Measurements from ENCODE around the gene ZFAND2A. TPM values are rescaled to one million over a fixed set of nuclear protein-coding genes. Genes with fewer than 3 reads are reported as not detected.
"Not testable (repeated sequence)": the region's sequence is repeated elsewhere in the genome, so short reads cannot be mapped to it uniquely, and the experiment has no call there.

ZFAND2A gene
- total RNA-seq, 2 experiments from 2014 or later: 31.3 to 33.2 TPM

GRCh38 chr7:1121476-1121875, 38.5 kb downstream of the ZFAND2A start:
- no peak overlapping the region for H3K4me3 Mint-ChIP-seq
- peaks cover 3% of the 10 kb centered on the region for H3K36me3 Mint-ChIP-seq
- DNase-seq (no peak), ATAC-seq (ENCODE audit: low read depth) (no peak)
- H3K9me3 Mint-ChIP-seq: no peaks in the 10 kb centered on the region
- H3K27me3 Mint-ChIP-seq: no peaks in the 10 kb centered on the region
- no peak overlapping the region for H3K27ac Mint-ChIP-seq
- peaks cover 11% of the 10 kb centered on the region for H3K4me1 Mint-ChIP-seq
- POLR2A ChIA-PET: no interaction called here

DNA sequence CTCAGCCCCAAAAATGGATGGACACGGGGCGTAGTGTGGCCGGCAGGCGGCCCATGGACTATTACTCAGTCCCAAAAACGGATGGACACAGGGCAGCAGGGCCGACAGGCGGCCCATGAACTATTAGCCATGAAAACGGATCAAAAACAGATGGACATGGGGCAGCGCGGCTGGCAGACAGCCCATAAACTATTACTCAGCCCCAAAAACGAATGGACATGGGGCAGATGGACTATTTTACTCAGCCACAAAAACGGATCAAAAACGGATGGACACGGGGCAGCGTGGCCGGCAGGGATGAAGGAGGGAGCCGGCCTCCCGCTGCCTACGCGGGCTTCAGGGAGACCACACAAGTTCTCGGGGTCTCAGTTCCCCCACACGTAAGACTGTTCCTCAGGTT, 39.2 kb downstream of the ZFAND2A start:
- H3K36me3 Mint-ChIP-seq: peaks cover 3% of the 10 kb centered on the region
- no peaks in the 10 kb centered on the region for H3K27me3 Mint-ChIP-seq
- DNase-seq (no peak), ATAC-seq (ENCODE audit: low read depth) (no peak)
- no peak overlapping the region for H3K4me3 Mint-ChIP-seq
- H3K4me1 Mint-ChIP-seq: peaks cover 11% of the 10 kb centered on the region
- H3K9me3 Mint-ChIP-seq: peaks cover 2% of the 10 kb centered on the region
- H3K27ac Mint-ChIP-seq: no peak overlapping the region
- POLR2A ChIA-PET: no interaction called here

DNA sequence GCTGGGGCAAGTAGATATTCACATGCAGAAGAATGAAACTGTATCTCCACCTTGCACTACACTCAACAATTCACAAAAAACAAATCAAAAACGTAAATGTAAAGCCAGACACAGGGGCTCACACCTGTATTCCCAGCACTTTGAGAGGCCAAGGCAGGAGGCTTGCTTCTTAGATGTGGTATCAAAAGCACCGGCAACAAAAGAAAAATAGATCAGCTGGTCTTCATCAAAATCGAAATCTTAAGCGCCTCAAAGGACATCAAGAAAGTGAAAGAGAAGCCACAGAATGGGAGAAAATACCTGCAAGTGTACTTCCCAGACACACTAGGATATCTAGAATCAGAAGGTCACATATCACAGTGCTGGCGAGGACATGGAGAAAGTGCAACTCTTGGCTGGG, 40.8 kb downstream of the ZFAND2A start:
- Mint-ChIP-seq H3K36me3 (peaks cover 3% of the 10 kb centered on the region), H3K4me3 (peak overlapping the region; percentile 35), H3K27me3 (no peaks in the 10 kb centered on the region), H3K27ac (peak overlapping the region; percentile 46), H3K9me3 (peaks cover 3% of the 10 kb centered on the region), H3K4me1 (peaks cover 13% of the 10 kb centered on the region)
- POLR2A ChIA-PET: no interaction called here
- ATAC-seq (ENCODE audit: low read depth) (no peak), DNase-seq (no peak)

DNA sequence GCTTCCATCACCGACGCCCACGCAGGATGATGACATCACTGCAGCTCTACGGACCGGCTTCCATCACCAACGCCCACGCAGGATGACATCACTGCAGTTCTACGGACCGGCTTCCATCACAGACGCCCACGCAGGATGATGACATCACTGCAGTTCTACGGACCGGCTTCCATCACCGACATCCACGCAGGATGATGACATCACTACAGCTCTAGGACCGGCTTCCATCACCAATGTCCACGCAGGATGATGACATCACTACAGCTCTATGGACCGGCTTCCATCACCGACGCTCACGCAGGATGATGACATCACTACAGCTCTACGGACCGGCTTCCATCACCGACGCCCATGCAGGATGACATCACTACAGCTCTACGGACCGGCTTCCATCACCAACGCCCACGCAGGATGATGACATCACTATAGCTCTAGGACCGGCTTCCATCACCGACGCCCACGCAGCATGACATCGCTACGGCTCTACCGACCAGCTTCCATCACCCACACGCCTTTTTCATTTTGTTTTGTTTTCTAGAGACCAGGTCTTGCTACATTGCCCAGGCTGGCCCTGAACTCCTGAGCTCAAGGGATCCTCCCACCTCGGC, 42.6 kb downstream of the ZFAND2A start:
- Mint-ChIP-seq H3K27ac (no peak overlapping the region), H3K27me3 (no peaks in the 10 kb centered on the region), H3K9me3 (peaks cover 3% of the 10 kb centered on the region), H3K36me3 (peaks cover 3% of the 10 kb centered on the region), H3K4me3 (no peak overlapping the region), H3K4me1 (peaks cover 13% of the 10 kb centered on the region)
- POLR2A ChIA-PET: no interaction called here
- DNase-seq: no peak
- ATAC-seq (ENCODE audit: low read depth): no peak

GRCh38 chr7:1116383-1117008, 43.5 kb downstream of the ZFAND2A start:
- DNase-seq; H3K9me3 Mint-ChIP-seq; ATAC-seq (ENCODE audit: low read depth); POLR2A ChIA-PET; H3K27me3 Mint-ChIP-seq; H3K4me3 Mint-ChIP-seq; H3K27ac Mint-ChIP-seq; H3K36me3 Mint-ChIP-seq: not testable (repeated sequence)
- H3K4me1 Mint-ChIP-seq: peaks cover 13% of the 10 kb centered on the region

GRCh38 chr7:1115171-1116045, 44.6 kb downstream of the ZFAND2A start:
- not testable (repeated sequence) for H3K27ac Mint-ChIP-seq; H3K27me3 Mint-ChIP-seq; H3K9me3 Mint-ChIP-seq; H3K36me3 Mint-ChIP-seq; DNase-seq; ATAC-seq (ENCODE audit: low read depth); H3K4me3 Mint-ChIP-seq
- POLR2A ChIA-PET: interaction anchor here (0.7 kb wide), 1 partner anchor 55 kb away, joined by 4 read pairs; no protein-coding TSS in a partner anchor
- peaks cover 13% of the 10 kb centered on the region for H3K4me1 Mint-ChIP-seq

- H3K27me3 Mint-ChIP-seq: no peaks in the 10 kb centered on the region
- H3K36me3 Mint-ChIP-seq: peaks cover 3% of the 10 kb centered on the region
- DNase-seq (no peak), ATAC-seq (ENCODE audit: low read depth) (no peak)
- H3K4me1 Mint-ChIP-seq: peaks cover 13% of the 10 kb centered on the region
- H3K27ac Mint-ChIP-seq: no peak overlapping the region
- peaks cover 3% of the 10 kb centered on the region for H3K9me3 Mint-ChIP-seq
- POLR2A ChIA-PET: no interaction called here
- H3K4me3 Mint-ChIP-seq: no peak overlapping the region
Observed at GRCh38 chr7:1114505-1114904, 45.5 kb downstream of the ZFAND2A start.

DNA sequence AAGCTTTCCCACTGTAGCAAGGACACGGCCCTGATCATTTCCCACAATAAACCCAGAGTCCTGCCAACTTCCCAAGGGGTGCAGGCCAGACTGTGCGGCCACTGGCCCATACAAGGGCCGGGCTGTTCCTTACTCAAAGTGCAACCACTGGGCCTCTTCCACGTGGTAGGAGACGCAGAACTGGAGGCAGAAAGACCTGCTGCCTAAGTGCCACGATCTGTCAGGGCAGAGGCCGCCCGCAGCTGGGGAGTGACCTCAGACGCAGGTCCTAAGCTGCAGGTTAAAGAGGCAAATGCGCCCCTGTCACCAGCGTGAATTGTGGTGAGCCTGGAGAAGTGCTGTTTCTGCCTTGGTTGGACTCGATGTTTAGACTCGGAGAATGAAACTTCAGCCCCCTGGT, 45.9 kb downstream of the ZFAND2A start:
- Mint-ChIP-seq H3K27me3 (no peaks in the 10 kb centered on the region), H3K36me3 (peaks cover 3% of the 10 kb centered on the region), H3K4me3 (no peak overlapping the region), H3K4me1 (peaks cover 8% of the 10 kb centered on the region), H3K27ac (no peak overlapping the region), H3K9me3 (peaks cover 3% of the 10 kb centered on the region)
- POLR2A ChIA-PET: no interaction called here
- ATAC-seq (ENCODE audit: low read depth): no peak
- no peak for DNase-seq

DNA sequence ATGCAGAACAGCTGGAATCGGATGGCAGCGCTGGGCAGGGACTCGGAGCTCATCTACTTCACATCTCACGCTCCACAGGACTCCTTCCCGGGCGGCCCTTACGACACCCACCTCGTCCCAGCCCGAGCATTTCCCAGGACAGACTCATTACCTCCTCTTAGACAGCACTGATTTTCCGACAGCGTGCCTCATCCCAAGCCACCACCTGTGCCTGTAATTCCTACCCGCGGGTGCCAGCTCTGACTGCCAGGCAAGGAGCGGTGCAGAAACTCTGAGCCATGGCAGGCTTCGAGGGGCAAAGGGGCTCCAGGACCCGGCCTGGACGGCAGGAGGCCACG, 46.5 kb downstream of the ZFAND2A start:
- peaks cover 3% of the 10 kb centered on the region for H3K36me3 Mint-ChIP-seq
- DNase-seq: no peak
- no peak for ATAC-seq (ENCODE audit: low read depth)
- H3K27me3 Mint-ChIP-seq: no peaks in the 10 kb centered on the region
- POLR2A ChIA-PET: no interaction called here
- H3K9me3 Mint-ChIP-seq: peaks cover 3% of the 10 kb centered on the region
- peaks cover 7% of the 10 kb centered on the region for H3K4me1 Mint-ChIP-seq
- no peak overlapping the region for H3K27ac Mint-ChIP-seq
- H3K4me3 Mint-ChIP-seq: no peak overlapping the region

DNA sequence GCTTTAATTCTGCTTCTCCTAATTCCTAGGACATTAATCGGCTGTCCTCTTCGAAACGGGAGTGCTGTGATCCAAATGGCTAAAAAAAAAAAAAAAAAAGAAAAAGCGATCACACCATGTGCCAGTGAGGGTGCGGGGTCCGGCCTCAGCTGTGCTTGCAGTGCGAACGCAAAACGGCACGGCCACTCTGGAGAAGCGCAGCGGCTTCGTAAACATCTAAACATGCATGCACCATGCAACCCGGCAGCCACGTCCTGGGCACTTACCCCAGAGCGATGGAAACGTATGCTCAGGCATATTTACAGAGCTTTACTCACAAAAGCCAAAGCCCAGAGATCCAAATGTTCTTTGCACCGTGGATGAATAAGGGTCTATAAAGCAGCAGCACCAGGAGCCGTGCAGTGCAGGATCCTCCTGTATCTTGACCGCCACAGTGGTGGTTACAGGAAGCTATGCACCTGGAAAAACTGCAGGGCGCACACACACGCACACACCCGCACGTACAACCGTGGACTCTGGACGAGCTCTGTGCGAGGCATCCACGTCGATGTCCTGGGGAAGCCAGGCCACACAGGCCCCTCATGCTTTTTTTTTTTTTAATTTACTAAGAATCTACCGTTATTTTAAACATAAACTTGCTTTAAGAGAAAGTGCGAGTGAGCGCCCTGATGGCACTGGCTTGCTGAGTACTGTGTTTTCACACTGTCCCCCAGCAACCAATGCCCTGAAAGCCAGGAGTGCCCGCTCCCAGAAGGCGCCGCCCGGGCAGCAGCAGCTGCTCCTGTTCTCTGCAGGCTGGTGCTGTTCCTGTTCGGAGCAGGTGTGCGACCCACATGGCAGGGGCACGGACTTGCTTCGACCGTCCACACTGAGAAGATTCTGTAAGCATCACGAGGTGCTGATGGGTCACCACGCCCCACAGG, 47.1 kb downstream of the ZFAND2A start:
- no peak overlapping the region for H3K27ac Mint-ChIP-seq
- POLR2A ChIA-PET: interaction anchor here (0.6 kb wide), 1 partner anchor 1136 kb away, joined by 3 read pairs; no protein-coding TSS in a partner anchor

GRCh38 chr7:1112109-1112508, 47.9 kb downstream of the ZFAND2A start:
- Mint-ChIP-seq H3K27ac (no peak overlapping the region), H3K27me3 (no peaks in the 10 kb centered on the region), H3K4me1 (peaks cover 2% of the 10 kb centered on the region), H3K36me3 (no peaks in the 10 kb centered on the region), H3K9me3 (peaks cover 3% of the 10 kb centered on the region), H3K4me3 (no peak overlapping the region)
- POLR2A ChIA-PET: no interaction called here
- ATAC-seq (ENCODE audit: low read depth) (no peak), DNase-seq (no peak)

More for the DNA sequence above, 47.1 kb downstream of the ZFAND2A start:
- Mint-ChIP-seq H3K4me1 (peaks cover 4% of the 10 kb centered on the region), H3K9me3 (peaks cover 3% of the 10 kb centered on the region), H3K27me3 (no peaks in the 10 kb centered on the region), H3K4me3 (no peak overlapping the region), H3K36me3 (peaks cover 3% of the 10 kb centered on the region)
- ATAC-seq (ENCODE audit: low read depth): no peak
- no peak for DNase-seq

GRCh38 chr7:1111156-1111555, 48.8 kb downstream of the ZFAND2A start:
- Mint-ChIP-seq H3K27me3 (no peaks in the 10 kb centered on the region), H3K4me3 (no peak overlapping the region), H3K4me1 (peaks cover 2% of the 10 kb centered on the region), H3K9me3 (peaks cover 3% of the 10 kb centered on the region), H3K27ac (no peak overlapping the region), H3K36me3 (no peaks in the 10 kb centered on the region)
- POLR2A ChIA-PET: no interaction called here
- ATAC-seq (ENCODE audit: low read depth): no peak
- DNase-seq: no peak

DNA sequence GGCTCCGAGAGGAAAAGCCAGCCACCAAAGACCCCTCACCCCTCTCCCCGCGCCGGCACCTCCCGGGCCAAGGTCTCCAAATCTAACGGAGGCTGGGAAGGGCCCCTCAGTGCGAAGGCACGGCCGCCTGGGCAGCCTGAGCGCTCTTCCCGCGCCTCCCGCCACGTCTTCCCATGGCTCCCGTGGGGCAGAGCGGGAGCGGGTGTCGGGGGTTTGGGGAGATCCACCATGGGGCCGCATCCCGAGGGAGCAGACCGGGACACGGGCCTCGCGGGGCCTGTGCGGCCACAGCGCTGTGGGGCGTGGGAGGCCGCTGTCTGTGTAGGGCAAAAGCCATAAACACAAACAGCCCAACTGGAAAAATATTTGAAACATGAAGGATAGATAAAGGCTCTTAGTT, 49.6 kb downstream of the ZFAND2A start:
- DNase-seq (no peak), ATAC-seq (ENCODE audit: low read depth) (no peak)
- H3K36me3 Mint-ChIP-seq: no peaks in the 10 kb centered on the region
- H3K4me1 Mint-ChIP-seq: peaks cover 2% of the 10 kb centered on the region
- POLR2A ChIA-PET: no interaction called here
- no peak overlapping the region for H3K27ac Mint-ChIP-seq
- H3K27me3 Mint-ChIP-seq: no peaks in the 10 kb centered on the region
- H3K4me3 Mint-ChIP-seq: no peak overlapping the region
- H3K9me3 Mint-ChIP-seq: no peaks in the 10 kb centered on the region

Measured in activated naive CD8-positive, alpha-beta T cell treated with anti-CD3 and anti-CD28 coated beads, Interleukin-2, amount 10 ng/mL, durations not matched to agents 7 days and 5 days (primary cell).